ENCODE measurements around the gene SEC61A1. TPM values are rescaled to one million over a fixed set of nuclear protein-coding genes. Genes with fewer than 3 reads are reported as not detected.

The SEC61A1 gene
- total and polyA plus RNA-seq, 2 experiments from 2014 or later = 362 to 510 TPM

DNA sequence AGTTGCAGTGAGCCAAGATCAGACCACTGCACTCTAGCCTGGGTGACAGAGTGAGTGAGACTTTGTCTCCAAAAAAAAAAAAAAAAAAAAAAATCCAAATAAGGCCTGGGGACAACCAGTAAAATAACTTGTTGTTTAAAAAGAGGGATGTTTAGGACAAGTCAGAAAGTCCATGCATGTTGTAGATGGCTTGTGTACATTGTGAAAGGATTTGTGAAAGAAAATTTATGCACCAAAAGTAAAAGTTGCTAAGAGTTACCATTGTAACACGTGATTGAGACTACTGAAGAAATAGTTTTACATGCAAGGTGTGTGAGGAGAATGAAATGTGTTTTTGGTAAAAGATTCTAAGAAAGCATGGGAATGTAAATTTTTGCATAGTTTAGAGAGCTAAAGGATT lies 35.7 kb upstream of the SEC61A1 start:
- in situ Hi-C loops (cut with MboI) = no loop called here
- Histone ChIP-seq H3K4me1 (ENCODE audit: insufficient read depth) (0 out of 2 replicates have a peak, but pooled peaks cover under 1% of the 10 kb centered on the region), H3K27ac (no peak overlapping the region), H3K4me2 (ENCODE audit: unreplicated experiment) (no peak overlapping the region), H3K9ac (no peak overlapping the region), H3K27me3 (replicated peaks; ENCODE audit: insufficient read depth) (peaks cover 3% of the 10 kb centered on the region; the same call in 1 of the 2 replicates), H3K36me3 (ENCODE audit: low read depth) (no peaks in the 10 kb centered on the region), H2AFZ (no peak overlapping the region), H4K20me1 (ENCODE audit: insufficient read depth) (no peaks in the 10 kb centered on the region), H3K9me2 (ENCODE audit: insufficient read depth) (no peaks in the 10 kb centered on the region), H3K4me3 (no peak overlapping the region), H3K79me2 (ENCODE audit: insufficient read depth) (no peaks in the 10 kb centered on the region), H3F3A (ENCODE audit: insufficient read depth) (no peaks in the 10 kb centered on the region), H3K9me3 (ENCODE audit: low read depth) (no peaks in the 10 kb centered on the region)
- no peak for DNase-seq
- 16 to 27% methylated on average over 1 of the region's 1 CpG for WGBS, 2 experiments (ENCODE audit: low coverage in 1 of 2, low lambda C conversion rate in 2 of 2, missing lambda C conversion rate in 2 of 2)
- TF ChIP-seq EZH2phosphoT487 (IDR thresholded peaks at IDR 0.05; ENCODE audit: insufficient read depth, low read depth) (no peak), EZH2 (IDR thresholded peaks at IDR 0.05; ENCODE audit: insufficient read depth, poor library complexity, severe bottlenecking) (no peak)

DNA sequence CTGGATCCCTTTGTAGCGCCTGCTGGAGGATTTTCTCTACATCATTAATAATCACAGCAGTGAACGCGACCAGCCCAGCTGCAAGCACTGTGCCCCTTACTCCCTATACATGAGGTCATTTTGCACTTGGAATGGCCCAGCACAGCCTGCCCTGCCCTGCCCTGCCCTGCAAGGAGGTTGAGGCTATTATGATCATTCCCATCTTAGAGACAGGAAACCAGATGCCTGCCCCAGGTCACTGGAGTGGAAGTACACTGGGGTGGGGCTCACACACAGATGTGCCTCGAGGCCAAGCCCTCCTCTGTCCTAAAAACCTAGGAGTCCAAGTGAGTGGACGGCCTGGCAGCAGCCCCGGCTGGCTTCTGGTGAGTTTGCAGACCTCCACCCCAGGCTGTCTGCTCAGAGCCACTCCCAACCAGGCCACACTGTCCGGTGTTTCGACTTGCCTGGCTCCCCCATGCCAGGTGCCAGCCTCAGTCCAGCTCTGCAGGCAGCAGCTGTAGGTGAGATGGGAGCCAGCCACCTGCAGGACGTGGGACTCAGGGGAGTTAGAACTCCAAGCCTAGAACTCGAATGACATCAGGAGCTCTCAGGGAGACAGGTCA lies 30.4 kb upstream of the SEC61A1 start:
- DNase-seq = no peak

DNA sequence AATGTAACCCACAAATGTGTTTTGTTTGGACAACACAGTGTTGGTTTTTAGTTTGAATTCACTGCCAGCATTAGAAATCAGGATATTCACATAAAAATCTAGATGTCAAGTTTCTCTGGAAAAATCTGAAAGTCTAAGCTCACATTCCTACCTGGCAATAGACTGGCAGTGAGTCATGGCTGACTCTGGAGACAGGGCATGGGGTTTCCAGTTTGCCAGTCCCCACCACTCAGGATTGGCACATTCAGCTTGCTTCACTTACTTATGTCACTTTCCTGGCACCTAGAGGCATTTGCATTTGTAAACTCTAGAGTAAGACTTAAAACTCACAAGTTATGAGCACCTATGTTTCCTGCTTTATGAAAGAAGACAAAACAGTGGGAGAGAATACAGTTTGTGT lies 19.1 kb upstream of the SEC61A1 start:
- no peak overlapping the region for H3K4me3 ChIP-seq
- H3K9me2 ChIP-seq (ENCODE audit: insufficient read depth) = no peaks in the 10 kb centered on the region
- no peak for TF ChIP-seq EZH2phosphoT487 (IDR thresholded peaks at IDR 0.05; ENCODE audit: insufficient read depth, low read depth)
- TF ChIP-seq EZH2 (IDR thresholded peaks at IDR 0.05; ENCODE audit: insufficient read depth, poor library complexity, severe bottlenecking) = no peak
- no peaks in the 10 kb centered on the region for H3K9me3 ChIP-seq (ENCODE audit: low read depth)
- no peak overlapping the region for H2AFZ ChIP-seq
- no peaks in the 10 kb centered on the region for H3K79me2 ChIP-seq (ENCODE audit: insufficient read depth)
- H3K4me1 ChIP-seq (ENCODE audit: insufficient read depth) = no peaks in the 10 kb centered on the region
- peak; percentile 34 for DNase-seq
- H3K36me3 ChIP-seq (ENCODE audit: low read depth) = no peaks in the 10 kb centered on the region
- H3K9ac ChIP-seq = no peak overlapping the region
- no peak overlapping the region for H3K4me2 ChIP-seq (ENCODE audit: unreplicated experiment)
- H3K27ac ChIP-seq = no peak overlapping the region
- H4K20me1 ChIP-seq (ENCODE audit: insufficient read depth) = no peaks in the 10 kb centered on the region
- in situ Hi-C loops (cut with MboI) = no loop called here
- H3K27me3 ChIP-seq (replicated peaks; ENCODE audit: insufficient read depth) = peaks cover 4% of the 10 kb centered on the region; the same call in 1 of the 2 replicates
- no peaks in the 10 kb centered on the region for H3F3A ChIP-seq (ENCODE audit: insufficient read depth)

More for the DNA sequence above, 30.4 kb upstream of the SEC61A1 start:
- no peaks in the 10 kb centered on the region for H3K9me3 ChIP-seq (ENCODE audit: low read depth)
- TF ChIP-seq EZH2 (IDR thresholded peaks at IDR 0.05; ENCODE audit: insufficient read depth, poor library complexity, severe bottlenecking) = no peak
- TF ChIP-seq EZH2phosphoT487 (IDR thresholded peaks at IDR 0.05; ENCODE audit: insufficient read depth, low read depth) = no peak
- no peak overlapping the region for H3K4me2 ChIP-seq (ENCODE audit: unreplicated experiment)
- H3K36me3 ChIP-seq (ENCODE audit: low read depth) = no peaks in the 10 kb centered on the region
- WGBS, 2 experiments (ENCODE audit: low coverage in 1 of 2, low lambda C conversion rate in 2 of 2, missing lambda C conversion rate in 2 of 2) = 60 to 66% methylated on average over 10 of the region's 10 CpGs
- H3K27ac ChIP-seq = no peak overlapping the region
- no peaks in the 10 kb centered on the region for H3K9me2 ChIP-seq (ENCODE audit: insufficient read depth)
- H3K4me3 ChIP-seq = no peak overlapping the region
- H3F3A ChIP-seq (ENCODE audit: insufficient read depth) = no peaks in the 10 kb centered on the region
- no peaks in the 10 kb centered on the region for H3K79me2 ChIP-seq (ENCODE audit: insufficient read depth)
- no peak overlapping the region for H2AFZ ChIP-seq
- H3K9ac ChIP-seq = no peak overlapping the region
- H3K4me1 ChIP-seq (ENCODE audit: insufficient read depth) = no peaks in the 10 kb centered on the region
- in situ Hi-C loops (cut with MboI) = no loop called here
- H3K27me3 ChIP-seq (replicated peaks; ENCODE audit: insufficient read depth) = peaks cover 30% of the 10 kb centered on the region
- no peaks in the 10 kb centered on the region for H4K20me1 ChIP-seq (ENCODE audit: insufficient read depth)

- 0 out of 2 replicates have a peak, but pooled peaks cover 4% of the 10 kb centered on the region for H3F3A ChIP-seq (ENCODE audit: insufficient read depth)
- no peak for DNase-seq
- no peak overlapping the region for H3K27ac ChIP-seq
- H4K20me1 ChIP-seq (ENCODE audit: insufficient read depth) = no peaks in the 10 kb centered on the region
- TF ChIP-seq EZH2phosphoT487 (IDR thresholded peaks at IDR 0.05; ENCODE audit: insufficient read depth, low read depth) = no peak
- no peak for TF ChIP-seq EZH2 (IDR thresholded peaks at IDR 0.05; ENCODE audit: insufficient read depth, poor library complexity, severe bottlenecking)
- no peaks in the 10 kb centered on the region for H3K4me1 ChIP-seq (ENCODE audit: insufficient read depth)
- WGBS, 2 experiments (ENCODE audit: low coverage in 1 of 2, low lambda C conversion rate in 2 of 2, missing lambda C conversion rate in 2 of 2) = 50 to 83% methylated on average over 1 of the region's 1 CpG
- no peaks in the 10 kb centered on the region for H3K27me3 ChIP-seq (replicated peaks; ENCODE audit: insufficient read depth)
- no peaks in the 10 kb centered on the region for H3K36me3 ChIP-seq (ENCODE audit: low read depth)
- H3K9me3 ChIP-seq (ENCODE audit: low read depth) = no peaks in the 10 kb centered on the region
- H3K4me3 ChIP-seq = no peak overlapping the region
- in situ Hi-C loops (cut with MboI) = no loop called here
- no peak overlapping the region for H2AFZ ChIP-seq
- no peak overlapping the region for H3K9ac ChIP-seq
- no peaks in the 10 kb centered on the region for H3K9me2 ChIP-seq (ENCODE audit: insufficient read depth)
- no peak overlapping the region for H3K4me2 ChIP-seq (ENCODE audit: unreplicated experiment)
- H3K79me2 ChIP-seq (ENCODE audit: insufficient read depth) = no peaks in the 10 kb centered on the region
Measured at GRCh38 chr3:128036119-128036518, 16.1 kb upstream of the SEC61A1 start.

All from GM23248 (cell line).